ENCODE data around the gene DLD. TPM values are rescaled to one million over a fixed set of nuclear protein-coding genes. Genes with fewer than 3 reads are reported as not detected.
A peak's percentile ranks its signal among the peaks of the same experiment; 100 is the strongest.
"Not testable (repeated sequence)": the region's sequence is repeated elsewhere in the genome, so short reads cannot be mapped to it uniquely, and the experiment has no call there.

Gene DLD, protein sequence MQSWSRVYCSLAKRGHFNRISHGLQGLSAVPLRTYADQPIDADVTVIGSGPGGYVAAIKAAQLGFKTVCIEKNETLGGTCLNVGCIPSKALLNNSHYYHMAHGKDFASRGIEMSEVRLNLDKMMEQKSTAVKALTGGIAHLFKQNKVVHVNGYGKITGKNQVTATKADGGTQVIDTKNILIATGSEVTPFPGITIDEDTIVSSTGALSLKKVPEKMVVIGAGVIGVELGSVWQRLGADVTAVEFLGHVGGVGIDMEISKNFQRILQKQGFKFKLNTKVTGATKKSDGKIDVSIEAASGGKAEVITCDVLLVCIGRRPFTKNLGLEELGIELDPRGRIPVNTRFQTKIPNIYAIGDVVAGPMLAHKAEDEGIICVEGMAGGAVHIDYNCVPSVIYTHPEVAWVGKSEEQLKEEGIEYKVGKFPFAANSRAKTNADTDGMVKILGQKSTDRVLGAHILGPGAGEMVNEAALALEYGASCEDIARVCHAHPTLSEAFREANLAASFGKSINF
- 10 to 100 TPM; 53.5 to 54.0 TPM for total RNA-seq
- polyA plus RNA-seq = 10 to 100 TPM; 48.8 to 69.4 TPM
- long read RNA-seq, donor 1, transcript DLD-201 (14 exons, 3,755 nt) = major isoform, 218 of 244 reads
- long read RNA-seq, donor 1, partial matches to known transcripts = 14 of 244 reads
- long read RNA-seq, donor 1, other reads (novel, unspliced or antisense) = 12 of 244 reads
- long read RNA-seq, donor 2, transcript DLD-201 (14 exons, 3,755 nt) = major isoform, 33 of 49 reads
- long read RNA-seq, donor 2, partial matches to known transcripts = 8 of 49 reads
- long read RNA-seq, donor 2, other reads (novel, unspliced or antisense) = 8 of 49 reads

GRCh38 chr7:107890962-107891635, at the start of gene DLD:
Gene DLD, plus strand, starts transcription at chr7:107891183. Its CDS starts 68 bp downstream, at chr7:107891251.
- peak within 1 kb of the TSS; percentile 11 to 68 for H3K27ac ChIP-seq (ENCODE audit: low read depth in 1 of 2, low read length in 2 of 2)
- no peaks in the 10 kb centered on the region for H3K9me3 ChIP-seq (ENCODE audit: control insufficient read depth, low read length)
- no peaks in the 10 kb centered on the region for H3K36me3 ChIP-seq (ENCODE audit: control insufficient read depth in 1 of 2, insufficient read depth in 2 of 2, low read length in 1 of 2)
- 0% methylated on average over 47 to 55 of the region's 55 CpGs for WGBS, 2 donors
- intact Hi-C loops (cut with DNase I) = loop anchor here in 1 of 2 donors (5.0 kb wide), 1 partner anchor 111 kb away; the partner anchor contains the start of gene LAMB1
- H3K4me3 ChIP-seq (ENCODE audit: low read length in 2 of 2) = peak within 1 kb of the TSS; percentile 51 to 80
- DNase-seq = peak; percentile 97 to 99
- no peaks in the 10 kb centered on the region for H3K27me3 ChIP-seq (ENCODE audit: control insufficient read depth in 1 of 2, insufficient read depth in 2 of 2, low read length in 1 of 2)
- H3K4me1 ChIP-seq (ENCODE audit: control insufficient read depth in 1 of 2, insufficient read depth in 2 of 2, low read length in 2 of 2) = peaks cover 0 to 3% of the 10 kb centered on the region in 2 donors
- ATAC-seq (ENCODE audit: low FRiP score) = peak; percentile 100

- no peak overlapping the region for H3K4me3 ChIP-seq (ENCODE audit: low read length in 2 of 2)
- no peak overlapping the region for H3K27ac ChIP-seq (ENCODE audit: low read depth in 1 of 2, low read length in 2 of 2)
- no peaks in the 10 kb centered on the region for H3K36me3 ChIP-seq (ENCODE audit: control insufficient read depth in 1 of 2, insufficient read depth in 2 of 2, low read length in 1 of 2)
- WGBS, 2 donors = 89 to 96% methylated on average over 2 to 3 of the region's 3 CpGs
- ATAC-seq (ENCODE audit: low FRiP score) = no peak
- H3K4me1 ChIP-seq (ENCODE audit: control insufficient read depth in 1 of 2, insufficient read depth in 2 of 2, low read length in 2 of 2) = no peaks in the 10 kb centered on the region
- no peaks in the 10 kb centered on the region for H3K27me3 ChIP-seq (ENCODE audit: control insufficient read depth in 1 of 2, insufficient read depth in 2 of 2, low read length in 1 of 2)
- intact Hi-C loops (cut with DNase I) = no loop called here
- H3K9me3 ChIP-seq (ENCODE audit: control insufficient read depth, low read length) = peaks cover 1% of the 10 kb centered on the region
- no peak for DNase-seq
Observed at GRCh38 chr7:107842213-107842612, 48.8 kb upstream of the DLD start.

- peaks cover 1% of the 10 kb centered on the region for H3K9me3 ChIP-seq (ENCODE audit: control insufficient read depth, low read length)
- no peaks in the 10 kb centered on the region for H3K36me3 ChIP-seq (ENCODE audit: control insufficient read depth in 1 of 2, insufficient read depth in 2 of 2, low read length in 1 of 2)
- DNase-seq (no peak), ATAC-seq (ENCODE audit: low FRiP score) (no peak)
- WGBS, 2 donors = 89 to 90% methylated on average over 16 of the region's 16 CpGs
- H3K4me3 ChIP-seq (ENCODE audit: low read length in 2 of 2) = no peak overlapping the region
- intact Hi-C loops (cut with DNase I) = no loop called here
- H3K27ac ChIP-seq (ENCODE audit: low read depth in 1 of 2, low read length in 2 of 2) = no peak overlapping the region
- H3K27me3 ChIP-seq (ENCODE audit: control insufficient read depth in 1 of 2, insufficient read depth in 2 of 2, low read length in 1 of 2) = no peaks in the 10 kb centered on the region
- H3K4me1 ChIP-seq (ENCODE audit: control insufficient read depth in 1 of 2, insufficient read depth in 2 of 2, low read length in 2 of 2) = no peaks in the 10 kb centered on the region
Observed at GRCh38 chr7:107843184-107843583, 47.8 kb upstream of the DLD start.

- Histone ChIP-seq H3K36me3 (ENCODE audit: control insufficient read depth in 1 of 2, insufficient read depth in 2 of 2, low read length in 1 of 2) (no peaks in the 10 kb centered on the region), H3K27ac (ENCODE audit: low read depth in 1 of 2, low read length in 2 of 2) (no peak overlapping the region), H3K4me3 (ENCODE audit: low read length in 2 of 2) (no peak overlapping the region), H3K9me3 (ENCODE audit: control insufficient read depth, low read length) (no peaks in the 10 kb centered on the region), H3K4me1 (ENCODE audit: control insufficient read depth in 1 of 2, insufficient read depth in 2 of 2, low read length in 2 of 2) (no peaks in the 10 kb centered on the region), H3K27me3 (ENCODE audit: control insufficient read depth in 1 of 2, insufficient read depth in 2 of 2, low read length in 1 of 2) (no peaks in the 10 kb centered on the region)
- DNase-seq (no peak), ATAC-seq (ENCODE audit: low FRiP score) (no peak)
- intact Hi-C loops (cut with DNase I) = no loop called here
Observed at GRCh38 chr7:107846324-107846723, 44.7 kb upstream of the DLD start.

DNA sequence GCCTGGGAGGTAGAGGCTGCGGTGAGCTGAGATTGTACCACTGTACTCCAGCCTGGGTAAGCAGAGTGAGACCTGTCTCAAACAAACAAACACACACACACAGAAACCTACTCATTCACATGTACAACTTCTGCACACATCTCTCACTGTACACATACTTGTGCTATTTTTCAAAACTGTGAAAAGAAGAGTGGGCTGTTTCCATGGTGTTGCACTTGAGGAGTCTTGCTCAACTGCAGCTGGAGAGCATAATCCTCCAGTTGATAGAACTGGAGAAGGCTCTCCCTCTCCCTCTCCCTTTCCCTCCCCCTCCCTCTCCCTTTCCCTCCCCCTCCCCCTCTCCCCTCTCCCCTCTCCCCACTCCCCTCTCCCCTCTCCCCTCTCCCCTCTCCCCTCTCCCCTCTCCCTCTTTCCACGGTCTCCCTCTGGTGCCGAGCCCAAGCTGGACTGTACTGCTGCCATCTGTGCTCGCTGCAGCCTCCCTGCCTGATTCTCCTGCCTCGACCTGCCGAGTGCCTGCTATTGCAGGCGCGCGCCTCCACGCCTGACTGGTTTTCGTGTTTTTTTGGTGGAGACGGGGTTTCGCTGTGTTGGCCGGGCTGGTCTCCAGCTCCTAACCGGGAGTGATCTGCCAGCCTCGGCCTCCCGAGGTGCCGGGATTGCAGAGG, 43.7 kb upstream of the DLD start:
- ATAC-seq (ENCODE audit: low FRiP score) (no peak), DNase-seq (no peak)
- Histone ChIP-seq H3K9me3 (ENCODE audit: control insufficient read depth, low read length) (no peaks in the 10 kb centered on the region), H3K36me3 (ENCODE audit: control insufficient read depth in 1 of 2, insufficient read depth in 2 of 2, low read length in 1 of 2) (no peaks in the 10 kb centered on the region), H3K4me1 (ENCODE audit: control insufficient read depth in 1 of 2, insufficient read depth in 2 of 2, low read length in 2 of 2) (no peaks in the 10 kb centered on the region), H3K27ac (ENCODE audit: low read depth in 1 of 2, low read length in 2 of 2) (no peak overlapping the region), H3K4me3 (ENCODE audit: low read length in 2 of 2) (no peak overlapping the region), H3K27me3 (ENCODE audit: control insufficient read depth in 1 of 2, insufficient read depth in 2 of 2, low read length in 1 of 2) (no peaks in the 10 kb centered on the region)
- intact Hi-C loops (cut with DNase I) = no loop called here
- 92 to 99% methylated on average over 13 to 18 of the region's 18 CpGs for WGBS, 2 donors

GRCh38 chr7:107847836-107848175, 43.2 kb upstream of the DLD start:
- H3K27me3 ChIP-seq (ENCODE audit: control insufficient read depth in 1 of 2, insufficient read depth in 2 of 2, low read length in 1 of 2); DNase-seq; H3K9me3 ChIP-seq (ENCODE audit: control insufficient read depth, low read length); intact Hi-C loops (cut with DNase I); H3K4me1 ChIP-seq (ENCODE audit: control insufficient read depth in 1 of 2, insufficient read depth in 2 of 2, low read length in 2 of 2); H3K4me3 ChIP-seq (ENCODE audit: low read length in 2 of 2); ATAC-seq (ENCODE audit: low FRiP score); H3K27ac ChIP-seq (ENCODE audit: low read depth in 1 of 2, low read length in 2 of 2); H3K36me3 ChIP-seq (ENCODE audit: control insufficient read depth in 1 of 2, insufficient read depth in 2 of 2, low read length in 1 of 2): not testable (repeated sequence)
- 94 to 97% methylated on average over 19 to 20 of the region's 20 CpGs for WGBS, 2 donors

GRCh38 chr7:107848211-107848610, 42.8 kb upstream of the DLD start:
- ATAC-seq (ENCODE audit: low FRiP score); H3K27ac ChIP-seq (ENCODE audit: low read depth in 1 of 2, low read length in 2 of 2); H3K27me3 ChIP-seq (ENCODE audit: control insufficient read depth in 1 of 2, insufficient read depth in 2 of 2, low read length in 1 of 2); intact Hi-C loops (cut with DNase I); H3K4me1 ChIP-seq (ENCODE audit: control insufficient read depth in 1 of 2, insufficient read depth in 2 of 2, low read length in 2 of 2); H3K36me3 ChIP-seq (ENCODE audit: control insufficient read depth in 1 of 2, insufficient read depth in 2 of 2, low read length in 1 of 2); DNase-seq; H3K4me3 ChIP-seq (ENCODE audit: low read length in 2 of 2); H3K9me3 ChIP-seq (ENCODE audit: control insufficient read depth, low read length): not testable (repeated sequence)
- WGBS, 2 donors = 95 to 99% methylated on average over 9 to 31 of the region's 31 CpGs

DNA sequence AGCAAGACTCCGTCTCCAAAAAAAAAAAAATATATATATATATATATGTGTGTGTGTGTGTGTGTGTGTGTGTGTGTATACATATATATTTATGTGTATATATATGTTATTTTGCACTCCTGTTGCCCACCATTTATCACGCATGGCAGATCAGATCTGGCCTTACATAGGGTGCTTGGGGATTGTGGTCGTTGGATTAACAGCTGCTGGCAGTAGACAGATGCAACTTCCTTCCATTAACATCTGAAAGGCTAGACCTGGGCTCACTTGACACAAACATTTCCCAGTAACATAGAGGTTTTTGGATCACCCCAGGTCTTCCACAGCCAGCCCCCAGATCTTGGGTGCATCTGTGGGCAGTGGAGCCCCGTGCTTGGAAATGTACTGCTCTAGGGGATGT, 40.8 kb upstream of the DLD start:
- H3K9me3 ChIP-seq (ENCODE audit: control insufficient read depth, low read length) = no peaks in the 10 kb centered on the region
- intact Hi-C loops (cut with DNase I) = no loop called here
- WGBS, 2 donors = 75 to 81% methylated on average over 3 to 4 of the region's 4 CpGs
- no peaks in the 10 kb centered on the region for H3K4me1 ChIP-seq (ENCODE audit: control insufficient read depth in 1 of 2, insufficient read depth in 2 of 2, low read length in 2 of 2)
- DNase-seq (no peak), ATAC-seq (ENCODE audit: low FRiP score) (no peak)
- H3K27ac ChIP-seq (ENCODE audit: low read depth in 1 of 2, low read length in 2 of 2) = no peak overlapping the region
- H3K36me3 ChIP-seq (ENCODE audit: control insufficient read depth in 1 of 2, insufficient read depth in 2 of 2, low read length in 1 of 2) = no peaks in the 10 kb centered on the region
- no peak overlapping the region for H3K4me3 ChIP-seq (ENCODE audit: low read length in 2 of 2)
- H3K27me3 ChIP-seq (ENCODE audit: control insufficient read depth in 1 of 2, insufficient read depth in 2 of 2, low read length in 1 of 2) = no peaks in the 10 kb centered on the region

Measured in aorta (tissue), 5 donors.